IPS-18c (cell line): ENCODE results near the gene PLEKHM3.
"Not testable (repeated sequence)": the region's sequence is repeated elsewhere in the genome, so short reads cannot be mapped to it uniquely, and the experiment has no call there.

Source experiments
- H3K4me3 ChIP-seq: 2 replicates; pipeline ENCODE4 v1.7.0; 2013; ENCODE audit warnings: low read depth, mild to moderate bottlenecking, low read length, moderate library complexity; ENCODE audit not compliant: insufficient read depth
- H3K9me3 ChIP-seq: one replicate; pipeline ENCODE4 v1.6.1; 2013; ENCODE audit warnings: mild to moderate bottlenecking, low read length, moderate library complexity; ENCODE audit not compliant: control insufficient read depth, insufficient read depth

The PLEKHM3 gene

DNA sequence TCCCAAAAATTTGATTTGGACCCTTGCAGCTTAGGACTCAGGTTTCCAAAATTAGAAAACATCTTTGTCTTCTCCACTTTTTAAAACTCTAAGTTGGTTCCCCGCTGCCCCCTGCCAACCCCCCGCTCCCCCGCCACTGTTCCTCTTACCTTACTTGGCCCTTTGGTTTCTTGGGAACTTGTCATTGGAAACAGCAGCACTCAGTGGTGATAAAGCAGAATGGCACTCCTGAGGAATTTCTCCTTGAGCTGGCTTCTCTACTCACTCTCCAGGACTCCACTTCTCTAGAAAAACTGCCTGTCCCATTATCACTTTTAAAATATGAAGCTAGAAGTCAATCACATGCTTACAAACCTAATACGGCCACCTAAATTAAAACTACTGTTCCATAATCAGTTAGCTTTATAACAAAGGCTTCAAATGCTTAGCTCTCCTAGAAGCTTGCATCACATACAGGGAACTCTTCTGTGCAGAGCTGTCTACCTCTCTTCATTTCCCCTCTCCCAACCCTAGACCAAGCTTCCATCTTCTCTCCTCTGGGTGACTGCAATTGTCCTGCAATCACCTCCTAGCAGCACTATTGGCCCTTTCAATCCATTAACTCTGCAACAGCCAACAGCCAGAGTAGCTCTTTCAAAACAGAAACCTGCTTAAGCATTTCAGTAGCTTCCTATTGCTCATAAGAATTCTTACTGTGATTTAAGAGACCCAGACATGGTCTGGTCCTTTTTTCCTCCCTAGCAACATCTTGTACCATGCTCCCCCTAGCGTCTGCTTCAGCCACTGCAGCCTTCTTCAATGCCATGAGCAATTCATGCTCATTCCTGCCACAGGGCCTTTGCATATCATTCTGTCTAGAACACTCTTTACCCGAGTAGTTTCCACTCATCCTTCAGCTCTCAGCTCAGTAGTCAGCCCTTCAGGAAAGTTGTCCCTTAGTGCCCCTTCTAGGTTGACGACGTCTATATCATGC lies 15.2 kb upstream of the PLEKHM3 start:
- Histone ChIP-seq H3K9me3 (no peaks in the 10 kb centered on the region), H3K4me3 (no peak overlapping the region)

GRCh38 chr2:208039376-208040110 lies 14.2 kb upstream of the PLEKHM3 start:
- no peaks in the 10 kb centered on the region for H3K9me3 ChIP-seq
- H3K4me3 ChIP-seq, result no peak overlapping the region

DNA sequence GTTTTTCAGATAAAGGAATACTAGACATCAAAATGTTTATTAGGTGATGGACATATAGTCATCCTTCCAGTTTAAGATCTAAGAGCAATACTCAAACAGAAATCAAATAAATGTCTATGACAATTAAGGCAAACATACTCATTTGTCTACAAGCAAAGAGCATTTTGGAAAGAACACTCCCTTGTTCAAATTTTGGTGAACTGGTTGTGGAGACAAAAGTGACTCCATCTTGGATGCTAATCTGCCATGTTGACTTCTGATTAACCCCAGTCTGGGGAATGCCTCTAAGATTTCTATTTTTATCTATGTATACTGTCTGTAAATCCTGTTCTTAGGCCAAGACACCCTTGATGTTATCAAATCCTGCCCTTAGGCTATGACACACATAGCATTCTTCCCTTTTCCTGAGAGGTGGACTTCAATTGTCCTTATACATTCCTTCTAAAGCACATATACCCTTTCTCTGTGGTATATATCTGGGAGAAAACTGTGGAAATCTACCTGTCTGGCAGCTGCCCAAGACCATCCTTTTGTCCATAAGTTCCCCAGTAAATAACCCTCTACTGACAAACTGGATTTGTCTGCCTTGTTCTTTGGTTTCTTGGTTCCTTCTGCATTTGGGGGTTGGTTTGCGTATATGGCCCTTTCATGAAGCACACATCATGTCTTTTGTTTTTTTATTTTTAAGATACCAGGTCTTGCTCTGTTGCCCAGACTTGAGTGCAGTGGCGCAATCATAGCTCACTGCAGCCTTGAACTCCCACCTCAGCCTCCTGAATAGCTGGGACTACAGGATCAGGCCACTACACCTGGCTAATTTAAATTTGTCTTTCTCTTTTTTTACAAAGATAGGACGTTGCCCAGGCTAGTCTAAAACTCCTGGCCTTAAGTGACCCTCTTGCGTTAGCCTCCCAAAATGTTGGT lies 12.5 kb upstream of the PLEKHM3 start:
- H3K4me3 ChIP-seq, result no peak overlapping the region
- H3K9me3 ChIP-seq, result no peaks in the 10 kb centered on the region

DNA sequence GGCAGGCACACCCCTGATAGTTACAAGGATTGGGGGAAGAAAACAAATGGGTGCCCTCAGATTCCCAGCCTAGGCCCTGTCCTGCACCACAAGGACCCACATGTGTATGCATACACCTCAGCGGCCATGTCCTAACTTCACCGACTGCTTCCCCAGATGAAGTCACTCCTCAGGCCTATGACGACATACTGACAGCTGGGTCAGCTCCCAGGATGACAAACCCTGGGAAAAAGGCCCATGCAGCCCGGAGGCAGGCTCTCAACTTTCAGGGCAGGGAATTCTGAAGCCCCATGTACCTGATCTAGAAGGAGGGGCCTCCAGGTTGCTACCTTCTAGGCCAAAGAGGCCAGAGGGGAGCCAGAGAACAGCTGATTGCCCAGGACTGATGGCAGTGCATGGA lies 11.0 kb upstream of the PLEKHM3 start:
- H3K9me3 ChIP-seq, result no peaks in the 10 kb centered on the region
- H3K4me3 ChIP-seq, result no peak overlapping the region

DNA sequence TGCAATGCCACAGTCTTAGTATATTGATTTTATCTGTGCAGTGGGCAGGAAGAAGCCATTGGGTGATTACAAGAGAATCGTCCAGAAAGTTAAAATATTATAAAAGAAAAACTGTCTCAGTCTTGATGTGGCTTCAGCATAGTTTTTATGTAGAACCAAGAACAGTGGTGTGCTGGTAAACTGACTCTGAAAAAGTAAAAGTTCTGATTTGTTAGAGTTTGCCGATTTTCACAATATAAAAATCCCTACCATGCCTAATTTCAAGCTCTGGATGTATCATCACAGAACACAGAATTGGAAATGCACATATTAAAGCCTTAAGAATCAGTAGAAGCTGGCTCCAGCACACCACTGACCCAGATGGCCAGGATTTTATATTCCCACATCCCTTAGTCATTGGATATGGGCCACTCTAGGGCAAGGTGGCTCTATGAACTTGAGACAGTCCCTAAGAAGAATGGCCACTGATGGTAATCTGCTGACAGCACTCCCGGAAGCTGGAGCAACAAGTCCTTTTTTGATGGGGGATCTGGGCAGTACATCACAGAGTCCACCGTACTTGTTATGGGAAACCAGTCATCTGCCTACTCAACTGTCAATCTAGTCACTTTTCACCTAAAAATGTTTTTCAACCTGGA lies 9.3 kb upstream of the PLEKHM3 start:
- Histone ChIP-seq H3K4me3 (no peak overlapping the region), H3K9me3 (no peaks in the 10 kb centered on the region)

- Histone ChIP-seq H3K4me3 (no peak overlapping the region), H3K9me3 (no peaks in the 10 kb centered on the region)
These were observed 8.6 kb upstream of the PLEKHM3 start for GRCh38 chr2:208033701-208034502.

DNA sequence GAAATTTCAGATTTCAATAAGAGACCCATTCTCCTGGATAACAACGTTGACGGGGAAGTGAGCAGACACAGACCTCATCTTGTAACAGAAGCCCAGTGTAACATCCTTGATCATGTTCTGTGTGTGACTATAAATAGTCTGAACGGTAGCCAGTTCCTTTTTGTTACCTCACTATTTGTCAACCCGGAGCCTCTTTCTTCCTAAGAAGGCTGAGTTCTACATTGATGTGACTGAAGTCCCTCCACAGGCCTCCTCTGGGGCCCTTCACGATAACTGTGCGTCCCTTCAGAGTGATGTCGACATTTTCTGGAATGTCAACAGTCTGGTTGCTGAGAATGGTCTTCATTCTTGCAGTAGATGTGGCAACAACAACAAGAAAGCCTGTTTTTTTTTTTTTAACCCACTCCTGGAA lies 6.3 kb upstream of the PLEKHM3 start:
- Histone ChIP-seq H3K4me3 (no peak overlapping the region), H3K9me3 (no peaks in the 10 kb centered on the region)

GRCh38 chr2:208025814-208026184 lies 472 bp upstream of the PLEKHM3 start:
- peak overlapping the region; percentile 81 for H3K4me3 ChIP-seq
- H3K9me3 ChIP-seq, result no peaks in the 10 kb centered on the region

- Histone ChIP-seq H3K4me3 (no peak overlapping the region), H3K9me3 (no peaks in the 10 kb centered on the region)
These were observed 1.2 kb downstream of the PLEKHM3 start for GRCh38 chr2:208024091-208024490.

GRCh38 chr2:208020253-208020652 lies 5.1 kb downstream of the PLEKHM3 start:
- no peaks in the 10 kb centered on the region for H3K9me3 ChIP-seq
- H3K4me3 ChIP-seq, result no peak overlapping the region

DNA sequence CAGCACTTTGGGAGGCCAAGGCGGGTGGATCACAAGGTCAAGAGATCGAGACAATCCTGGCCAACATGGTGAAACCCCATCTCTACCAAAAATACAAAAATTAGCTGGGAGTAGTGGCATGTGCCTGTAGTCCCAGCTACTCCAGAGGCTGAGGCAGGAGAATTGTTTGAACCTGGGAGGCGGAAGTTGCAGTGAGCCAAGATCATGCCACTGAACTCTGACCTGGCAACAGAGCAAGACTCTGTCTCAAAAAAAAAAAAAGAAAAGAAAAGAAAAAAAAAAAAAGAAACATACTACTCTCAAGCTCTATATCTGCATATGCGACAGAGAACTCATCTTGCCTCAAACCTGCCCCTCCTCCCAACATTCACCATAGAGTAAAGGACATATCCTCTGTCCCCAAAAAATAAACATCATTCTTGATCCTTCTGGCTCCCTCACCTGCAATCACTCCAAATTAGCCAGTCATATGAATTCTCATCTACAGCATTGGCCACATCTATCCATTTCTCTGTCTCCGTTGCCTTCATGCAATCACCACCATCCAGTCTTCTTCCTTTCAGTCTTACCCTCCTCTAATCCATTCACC lies 7.1 kb downstream of the PLEKHM3 start:
- H3K9me3 ChIP-seq, H3K4me3 ChIP-seq: not testable (repeated sequence)

DNA sequence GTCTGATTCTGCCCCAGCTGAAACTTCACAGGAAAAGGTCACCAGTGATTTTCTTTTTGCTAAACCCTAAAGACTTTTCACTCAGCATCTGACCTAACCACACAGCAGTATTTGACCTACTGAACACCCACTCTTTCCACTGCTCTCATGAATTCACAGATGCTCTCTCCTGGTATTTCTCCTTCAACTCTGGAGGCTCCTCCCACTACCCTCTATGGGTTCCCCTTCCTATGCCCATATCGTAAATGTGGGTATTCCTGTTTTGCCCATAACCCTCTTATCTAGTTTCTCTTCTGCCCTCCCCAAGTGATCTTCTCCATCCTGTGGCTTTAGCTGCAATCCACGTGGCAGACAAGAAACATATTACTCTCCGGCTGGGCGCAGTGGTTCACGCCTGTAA lies 7.6 kb downstream of the PLEKHM3 start:
- H3K4me3 ChIP-seq, result no peak overlapping the region
- H3K9me3 ChIP-seq, result no peaks in the 10 kb centered on the region

DNA sequence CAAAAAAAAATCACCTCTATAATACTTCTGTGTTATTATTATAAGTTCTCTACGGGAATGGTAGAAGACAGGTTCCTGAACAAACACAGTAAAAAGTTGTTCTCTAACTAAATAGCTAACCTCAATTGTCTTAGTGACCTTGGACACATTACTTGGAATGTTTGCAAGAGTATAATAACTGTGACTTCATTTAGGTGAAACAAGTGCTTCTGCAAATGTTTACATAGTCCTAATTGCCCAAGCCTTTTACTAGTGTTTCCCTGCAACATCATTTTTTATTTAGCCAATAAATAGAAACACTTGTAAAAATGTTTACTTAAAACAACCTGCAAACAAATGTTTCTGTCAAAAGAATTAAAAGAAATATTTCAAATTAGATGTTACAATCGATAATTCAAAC lies 9.9 kb downstream of the PLEKHM3 start:
- Histone ChIP-seq H3K4me3 (no peak overlapping the region), H3K9me3 (no peaks in the 10 kb centered on the region)

DNA sequence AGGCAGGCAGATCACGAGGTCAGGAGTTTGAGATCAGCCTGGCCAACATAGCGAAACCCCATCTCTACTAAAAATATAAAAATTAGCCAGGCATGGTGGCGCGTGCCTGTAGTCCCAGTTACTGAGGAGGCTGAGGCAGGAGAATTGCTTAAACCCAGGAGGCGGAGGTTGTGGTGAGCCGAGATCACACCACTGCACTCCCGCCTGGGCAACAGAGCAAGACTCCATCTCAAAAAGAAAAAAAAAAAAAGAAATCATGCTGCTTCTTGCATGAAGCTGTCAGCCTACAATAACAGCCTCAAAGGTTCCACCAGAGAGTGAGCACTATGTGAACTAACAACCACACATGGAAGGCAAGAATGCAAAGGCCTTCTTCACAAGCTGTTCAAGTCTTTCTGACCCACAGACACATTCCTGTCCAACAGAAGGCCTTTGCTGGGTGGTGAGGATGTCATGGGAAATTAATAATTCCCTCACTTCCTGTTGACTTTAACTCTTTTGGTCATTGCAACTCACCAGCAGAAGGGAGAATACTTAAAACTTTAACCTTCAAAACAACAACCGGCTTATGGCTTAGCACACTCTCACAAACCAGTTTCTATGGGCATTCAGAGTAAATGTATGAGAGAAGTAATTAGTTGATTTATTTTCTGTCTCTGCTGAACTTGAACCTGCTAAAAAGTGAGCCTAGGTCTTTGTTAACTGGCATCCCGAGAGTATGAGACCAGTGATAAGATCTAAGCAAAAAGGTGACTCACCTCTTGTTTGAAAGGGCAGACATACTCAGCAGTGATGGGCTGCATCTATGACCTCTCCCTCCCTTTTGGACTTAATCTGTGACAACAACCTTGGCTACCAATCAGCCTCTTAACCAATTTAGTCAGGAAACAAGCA lies 11.8 kb downstream of the PLEKHM3 start:
- no peak overlapping the region for H3K4me3 ChIP-seq
- no peaks in the 10 kb centered on the region for H3K9me3 ChIP-seq

- no peaks in the 10 kb centered on the region for H3K9me3 ChIP-seq
- no peak overlapping the region for H3K4me3 ChIP-seq
These were observed 12.9 kb downstream of the PLEKHM3 start for GRCh38 chr2:208012449-208012848.
